Neural progenitor cell (in vitro differentiated cells): ENCODE data around the gene GDPD5. TPM values are rescaled to one million over a fixed set of nuclear protein-coding genes. Genes with fewer than 3 reads are reported as not detected.

ENCODE experiments used
- DNase-seq: peaks from one replicate; pipeline ENCODE4 v3.0.0-alpha.2; 2016; ENCODE audit warnings: low spot score
- H2AFZ ChIP-seq: fragments of 200-600 bp; sonication (generic); replicated peaks from 2 replicates; pipeline ENCODE4 v1.6.1; 2016; ENCODE audit warnings: antibody characterized with exemption
- H3F3A ChIP-seq: fragments of 200-600 bp; sonication (generic); 2 replicates; pipeline ENCODE4 v1.6.1; 2016; ENCODE audit warnings: antibody characterized with exemption, low read depth
- H3K27ac ChIP-seq: fragments of 200-600 bp; sonication (generic); 2 replicates; pipeline ENCODE4 v1.5.1; 2016; ENCODE audit warnings: mild to moderate bottlenecking
- H3K27me3 ChIP-seq: fragments of 200-600 bp; sonication (generic); 2 replicates; pipeline ENCODE4 v1.6.1; 2016; ENCODE audit warnings: mild to moderate bottlenecking, moderate library complexity
- H3K36me3 ChIP-seq: fragments of 200-600 bp; sonication (generic); 2 replicates; pipeline ENCODE4 v1.5.1; 2016
- H3K4me1 ChIP-seq: fragments of 200-600 bp; sonication (generic); 2 replicates; pipeline ENCODE4 v1.6.1; 2016; ENCODE audit warnings: mixed run types
- H3K4me2 ChIP-seq: fragments of 200-600 bp; sonication (generic); 2 replicates; pipeline ENCODE4 v1.6.1; 2016
- H3K4me3 ChIP-seq: fragments of 200-600 bp; sonication (generic); 2 replicates; pipeline ENCODE4 v1.5.1; 2016
- H3K79me2 ChIP-seq: fragments of 200-600 bp; sonication (generic); 2 replicates; pipeline ENCODE4 v1.6.1; 2016; ENCODE audit warnings: low read depth
- H3K9ac ChIP-seq: fragments of 200-600 bp; sonication (generic); 2 replicates; pipeline ENCODE4 v1.6.1; 2016
- H3K9me3 ChIP-seq: fragments of 200-600 bp; sonication (generic); 2 replicates; pipeline ENCODE4 v1.5.1; 2016; ENCODE audit warnings: low read depth
- H4K20me1 ChIP-seq: fragments of 200-600 bp; sonication (generic); 2 replicates; pipeline ENCODE4 v1.6.1; 2016; ENCODE audit warnings: low read depth
- H3K27ac Mint-ChIP-seq: 3 replicates; pipeline ENCODE4 v1.8.0; 2021; ENCODE audit warnings: mixed read lengths
- H3K27me3 Mint-ChIP-seq: 2 replicates; pipeline ENCODE4 v1.8.0; 2022; ENCODE audit warnings: low read depth, mild to moderate bottlenecking, inconsistent platforms, moderate library complexity, mixed read lengths; ENCODE audit not compliant: insufficient read depth
- H3K36me3 Mint-ChIP-seq: 3 replicates; pipeline ENCODE4 v1.8.0; 2021; ENCODE audit warnings: mixed read lengths
- H3K4me1 Mint-ChIP-seq: 3 replicates; pipeline ENCODE4 v1.8.0; 2021; ENCODE audit warnings: mixed read lengths
- H3K4me3 Mint-ChIP-seq: 3 replicates; pipeline ENCODE4 v1.8.0; 2021; ENCODE audit warnings: mild to moderate bottlenecking, moderate library complexity, mixed read lengths
- H3K9me3 Mint-ChIP-seq: 3 replicates; pipeline ENCODE4 v1.8.0; 2020; ENCODE audit warnings: mixed read lengths
- EZH2 ChIP-seq: fragments of 200-600 bp; sonication (generic); IDR thresholded peaks from 2 replicates; pipeline ENCODE4 v1.6.1; 2017; ENCODE audit warnings: antibody characterized with exemption, mild to moderate bottlenecking, moderate library complexity
- EZH2phosphoT487 ChIP-seq: fragments of 200-600 bp; sonication (generic); IDR thresholded peaks from 2 replicates; pipeline ENCODE4 v1.6.1; 2017; ENCODE audit warnings: antibody characterized with exemption
- total RNA-seq: library from RNA; depleted of rRNA; stranded (reverse); fragments of >200 nt; gene quantifications from 2 replicates; pipeline ENCODE4 v1.2.3, GENCODE V29; 2015; ENCODE audit warnings: low replicate concordance
- TF ChIP-seq, protein P1 (sequence below): fragments of 200-600 bp; sonication (generic); IDR thresholded peaks from 2 replicates; pipeline ENCODE4 v1.5.1; 2017; ENCODE audit warnings: antibody characterized with exemption, mild to moderate bottlenecking

GDPD5 gene
- total RNA-seq, 1 donor from 2014 or later: 11.3 TPM

DNA sequence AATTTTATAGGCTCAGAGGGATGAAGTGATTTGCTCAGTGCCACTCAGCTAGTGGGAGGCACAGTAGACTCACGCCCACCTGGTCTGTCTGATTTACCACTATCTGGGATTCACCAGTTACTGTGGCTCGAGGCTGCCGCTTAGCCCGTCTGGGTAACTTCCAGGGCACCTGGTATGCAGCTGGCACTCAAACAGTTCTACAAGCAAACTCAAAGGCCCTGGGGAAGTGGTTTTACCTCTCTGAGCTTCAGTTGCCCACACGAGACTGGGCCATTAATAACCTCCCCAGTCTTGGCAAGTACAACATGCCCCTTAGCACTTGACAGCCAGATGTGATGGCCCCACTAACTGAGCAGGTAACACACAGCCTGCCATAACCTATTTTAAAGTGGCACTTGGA is 2.6 kb downstream of the GDPD5 start:
- no peak overlapping the region for H3K27ac ChIP-seq
- H3K27ac Mint-ChIP-seq: no peak overlapping the region
- H3K79me2 ChIP-seq: peaks cover 33% of the 10 kb centered on the region
- peaks cover 25% of the 10 kb centered on the region for H3K27me3 ChIP-seq
- peak overlapping the region; percentile 88 for H3K4me3 Mint-ChIP-seq
- H3K9me3 Mint-ChIP-seq: no peaks in the 10 kb centered on the region
- peaks cover 25% of the 10 kb centered on the region for H3F3A ChIP-seq
- H3K4me1 Mint-ChIP-seq: peaks cover 64% of the 10 kb centered on the region
- H3K36me3 Mint-ChIP-seq: no peaks in the 10 kb centered on the region
- H3K9me3 ChIP-seq: no peaks in the 10 kb centered on the region
- peaks cover 40% of the 10 kb centered on the region for H3K4me1 ChIP-seq
- H4K20me1 ChIP-seq: no peaks in the 10 kb centered on the region
- no peak overlapping the region for H3K9ac ChIP-seq
- peak overlapping the region; percentile 32 for H3K4me2 ChIP-seq
- no peak overlapping the region for H3K4me3 ChIP-seq
- no peak overlapping the region for H2AFZ ChIP-seq
- H3K36me3 ChIP-seq: no peaks in the 10 kb centered on the region
- H3K27me3 Mint-ChIP-seq: peaks cover 31% of the 10 kb centered on the region
- DNase-seq: no peak
- no peak for TF ChIP-seq EZH2
- no peak for TF ChIP-seq EZH2phosphoT487
- TF ChIP-seq, protein P1, sequence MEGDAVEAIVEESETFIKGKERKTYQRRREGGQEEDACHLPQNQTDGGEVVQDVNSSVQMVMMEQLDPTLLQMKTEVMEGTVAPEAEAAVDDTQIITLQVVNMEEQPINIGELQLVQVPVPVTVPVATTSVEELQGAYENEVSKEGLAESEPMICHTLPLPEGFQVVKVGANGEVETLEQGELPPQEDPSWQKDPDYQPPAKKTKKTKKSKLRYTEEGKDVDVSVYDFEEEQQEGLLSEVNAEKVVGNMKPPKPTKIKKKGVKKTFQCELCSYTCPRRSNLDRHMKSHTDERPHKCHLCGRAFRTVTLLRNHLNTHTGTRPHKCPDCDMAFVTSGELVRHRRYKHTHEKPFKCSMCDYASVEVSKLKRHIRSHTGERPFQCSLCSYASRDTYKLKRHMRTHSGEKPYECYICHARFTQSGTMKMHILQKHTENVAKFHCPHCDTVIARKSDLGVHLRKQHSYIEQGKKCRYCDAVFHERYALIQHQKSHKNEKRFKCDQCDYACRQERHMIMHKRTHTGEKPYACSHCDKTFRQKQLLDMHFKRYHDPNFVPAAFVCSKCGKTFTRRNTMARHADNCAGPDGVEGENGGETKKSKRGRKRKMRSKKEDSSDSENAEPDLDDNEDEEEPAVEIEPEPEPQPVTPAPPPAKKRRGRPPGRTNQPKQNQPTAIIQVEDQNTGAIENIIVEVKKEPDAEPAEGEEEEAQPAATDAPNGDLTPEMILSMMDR: no peak

DNA sequence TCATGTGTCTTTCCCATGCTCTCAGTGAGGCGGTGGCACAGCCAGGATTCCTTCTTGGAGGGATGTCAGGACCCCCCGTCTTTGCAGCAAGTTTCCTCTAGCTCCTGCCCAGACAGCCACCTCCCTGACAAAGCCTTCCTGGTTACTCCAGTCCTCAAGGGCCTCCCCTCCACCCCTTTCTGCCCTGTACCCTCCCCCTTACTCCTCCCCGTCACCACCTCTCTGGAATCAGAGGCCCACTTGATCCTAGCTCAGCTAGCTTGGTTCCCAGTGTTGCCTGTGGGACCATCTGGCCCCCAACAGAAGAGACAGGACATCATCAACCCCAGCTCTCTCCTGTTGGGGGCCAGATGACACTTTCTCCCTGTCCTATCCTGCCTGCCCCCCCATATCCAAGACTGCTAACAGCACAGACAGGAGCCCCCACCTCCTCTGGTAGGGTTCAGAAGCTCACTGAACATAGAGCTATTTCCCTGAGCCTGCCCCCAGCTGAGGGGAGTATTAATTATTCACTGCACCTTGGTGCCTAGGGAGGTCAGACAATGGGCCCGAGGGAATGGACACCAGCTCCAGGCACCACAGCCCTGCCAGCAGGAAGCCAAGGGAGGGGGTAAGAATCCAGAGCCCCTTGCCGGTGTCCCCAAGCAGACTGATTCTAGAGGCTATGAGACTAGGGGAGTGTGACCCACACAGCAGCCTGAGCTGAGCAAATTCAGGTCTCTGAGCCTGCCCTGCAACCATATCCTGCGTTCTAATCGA is 3.3 kb downstream of the GDPD5 start:
- H3K9me3 ChIP-seq: no peaks in the 10 kb centered on the region
- H3K36me3 ChIP-seq: no peaks in the 10 kb centered on the region
- no peaks in the 10 kb centered on the region for H4K20me1 ChIP-seq
- H3K27ac ChIP-seq: no peak overlapping the region
- peaks cover 29% of the 10 kb centered on the region for H3K79me2 ChIP-seq
- H3K9me3 Mint-ChIP-seq: no peaks in the 10 kb centered on the region
- peak; percentile 23 for DNase-seq
- H3K27me3 Mint-ChIP-seq: peaks cover 33% of the 10 kb centered on the region
- no peak overlapping the region for H3K9ac ChIP-seq
- peaks cover 31% of the 10 kb centered on the region for H3F3A ChIP-seq
- no peak overlapping the region for H3K27ac Mint-ChIP-seq
- H3K36me3 Mint-ChIP-seq: no peaks in the 10 kb centered on the region
- no peak overlapping the region for H3K4me3 ChIP-seq
- peaks cover 25% of the 10 kb centered on the region for H3K27me3 ChIP-seq
- peaks cover 66% of the 10 kb centered on the region for H3K4me1 Mint-ChIP-seq
- TF ChIP-seq EZH2phosphoT487 (no peak), EZH2 (no peak)
- TF ChIP-seq, protein P1: no peak
- peaks cover 46% of the 10 kb centered on the region for H3K4me1 ChIP-seq
- H3K4me2 ChIP-seq: peak overlapping the region; percentile 49
- no peak overlapping the region for H3K4me3 Mint-ChIP-seq
- H2AFZ ChIP-seq: no peak overlapping the region

DNA sequence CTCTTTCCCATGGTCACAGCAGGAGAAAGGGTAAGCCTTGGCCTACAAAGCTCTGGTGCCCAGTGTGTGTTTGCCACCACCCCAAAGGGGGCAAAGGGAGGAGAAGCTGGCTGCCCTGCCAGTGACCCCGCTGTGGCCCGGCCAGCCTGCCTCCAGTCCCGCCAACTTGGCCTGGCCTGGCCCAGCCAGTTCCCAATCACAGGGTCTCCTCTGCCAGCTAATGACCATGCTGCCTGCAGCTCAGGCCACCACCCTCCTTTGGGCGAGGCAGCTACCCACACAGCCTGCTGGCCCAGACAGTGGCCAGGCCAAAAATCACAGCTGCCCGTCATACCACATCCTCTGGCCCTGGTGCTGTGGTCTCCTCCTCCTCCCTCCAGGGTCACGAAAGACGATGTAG is 5.1 kb downstream of the GDPD5 start:
- TF ChIP-seq EZH2 (no peak), EZH2phosphoT487 (no peak)
- TF ChIP-seq, protein P1: no peak
- H3K9me3 Mint-ChIP-seq: peaks cover 6% of the 10 kb centered on the region

More for the DNA sequence above, 5.1 kb downstream of the GDPD5 start:
- Mint-ChIP-seq H3K4me3 (no peak overlapping the region), H3K36me3 (peaks cover 2% of the 10 kb centered on the region), H3K27ac (no peak overlapping the region), H3K4me1 (peaks cover 64% of the 10 kb centered on the region), H3K27me3 (peaks cover 29% of the 10 kb centered on the region)
- no peaks in the 10 kb centered on the region for H3K36me3 ChIP-seq
- H3K27me3 ChIP-seq: peaks cover 25% of the 10 kb centered on the region
- H3K9ac ChIP-seq: no peak overlapping the region
- H3F3A ChIP-seq: peaks cover 31% of the 10 kb centered on the region
- no peak overlapping the region for H3K27ac ChIP-seq
- H3K79me2 ChIP-seq: peaks cover 16% of the 10 kb centered on the region
- H3K9me3 ChIP-seq: no peaks in the 10 kb centered on the region
- no peak overlapping the region for H2AFZ ChIP-seq
- H3K4me3 ChIP-seq: no peak overlapping the region
- H3K4me2 ChIP-seq: no peak overlapping the region
- H3K4me1 ChIP-seq: peaks cover 42% of the 10 kb centered on the region
- DNase-seq: no peak
- no peaks in the 10 kb centered on the region for H4K20me1 ChIP-seq
